A549 (cell line): Measurements from ENCODE around the gene ADARB2. TPM values are rescaled to one million over a fixed set of nuclear protein-coding genes. Genes with fewer than 3 reads are reported as not detected.
"Not testable (repeated sequence)": the region's sequence is repeated elsewhere in the genome, so short reads cannot be mapped to it uniquely, and the experiment has no call there.

Source experiments
- ATAC-seq, 2 experiments: fragments of 200-7000 bp in 1 of 2; fragments of >200 bp in 1 of 2; cut with Nextera tagmentation in 1 of 2; cut with Tn5 transposase in 1 of 2; 3 replicates each; pipeline versions ENCODE4 v1.8.0 to v1.9.1; 2018 to 2020; ENCODE audit warnings: mild to moderate bottlenecking in 1 of 2, moderate library complexity in 1 of 2
- CTCF ChIA-PET: fragments of 300-600 bp; sonication (Branson Sonifier 250); formaldehyde crosslinking; extraction: SDS; loops from one replicate; lab custom pipeline; 2021; ENCODE audit warnings: antibody characterized with exemption, inconsistent platforms; lab: Yijun Ruan, JAX
- POLR2A ChIA-PET: fragments of 350-600 bp; formaldehyde crosslinking; extraction: SDS; loops from one replicate; lab custom pipeline; 2021; ENCODE audit warnings: antibody characterized with exemption, inconsistent platforms; lab: Yijun Ruan, JAX
- DNase-seq, 2 experiments: peaks; one replicate each; pipeline versions ENCODE4 v3.0.0 to v3.0.0-alpha.2; 2011 to 2016; ENCODE audit warnings: low read depth in 1 of 2, low spot score in 1 of 2
- FAIRE-seq: peaks from 2 replicates; lab custom pipeline; 2011; peaks lifted over from hg19 to GRCh38; lab: Jason Lieb, UNC
- H3K27ac ChIP-seq, 2 experiments: fragments of >200 bp; sonication (Bioruptor Twin); formaldehyde crosslinking; 3 replicates each; pipeline ENCODE4 v1.5.1; 2016 to 2017
- H3K4me1 ChIP-seq: fragments of >200 bp; sonication (Bioruptor Twin); formaldehyde crosslinking; 3 replicates; pipeline ENCODE4 v1.6.1; 2016
- H3K4me2 ChIP-seq: fragments of >200 bp; sonication (Bioruptor Twin); formaldehyde crosslinking; 3 replicates; pipeline ENCODE4 v1.6.1; 2016
- H3K4me3 ChIP-seq: fragments of >200 bp; sonication (Bioruptor Twin); formaldehyde crosslinking; 3 replicates; pipeline ENCODE4 v1.5.1; 2016
- H3K9me3 ChIP-seq: fragments of >200 bp; sonication (Bioruptor Twin); formaldehyde crosslinking; 3 replicates; pipeline ENCODE4 v1.6.1; 2016
- BHLHE40 ChIP-seq: IDR thresholded peaks from 2 replicates; pipeline ENCODE4 v1.6.1; 2012; ENCODE audit warnings: low read depth, low read length, inconsistent platforms
- CHD4 ChIP-seq: fragments of 200-600 bp; sonication (generic); IDR thresholded peaks from 2 replicates; pipeline ENCODE4 v1.6.1; 2016; ENCODE audit warnings: antibody characterized with exemption, mild to moderate bottlenecking, borderline replicate concordance
- CTCF ChIP-seq: fragments of >200 bp; sonication (Bioruptor Twin); formaldehyde crosslinking; IDR thresholded peaks from 3 replicates; pipeline ENCODE4 v1.5.1; 2016
- EHMT2 ChIP-seq: fragments of 200-600 bp; sonication (generic); IDR thresholded peaks from 2 replicates; pipeline ENCODE4 v1.6.1; 2016; ENCODE audit warnings: antibody characterized with exemption, low read depth, mild to moderate bottlenecking, moderate library complexity
- HES2 ChIP-seq: fragments of >200 bp; sonication (Bioruptor Twin); formaldehyde crosslinking; IDR thresholded peaks from 2 replicates; pipeline ENCODE4 v1.6.1; 2016
- HOXA7 ChIP-seq: fragments of 250-450 bp; sonication (Bioruptor Pico); IDR thresholded peaks from 2 replicates; pipeline ENCODE4 v1.5.0; 2020; ENCODE audit warnings: mild to moderate bottlenecking, moderate library complexity
- JUNB ChIP-seq: fragments of >200 bp; sonication (Bioruptor Twin); formaldehyde crosslinking; IDR thresholded peaks from 2 replicates; pipeline ENCODE4 v1.6.1; 2016
- MAFK ChIP-seq: fragments of 450-650 bp; IDR thresholded peaks from 2 replicates; pipeline ENCODE4 v1.6.1; 2014; ENCODE audit not compliant: partially characterized antibody
- MAX ChIP-seq: IDR thresholded peaks from 2 replicates; pipeline ENCODE4 v1.6.1; 2012
- MAZ ChIP-seq: fragments of 150-350 bp; IDR thresholded peaks from 2 replicates; pipeline ENCODE4 v1.6.1; 2014; ENCODE audit warnings: antibody characterized with exemption, low read depth, low read length, borderline replicate concordance
- NFE2L2 ChIP-seq: fragments of 150-350 bp; conservative IDR thresholded peaks from 2 replicates; pipeline ENCODE4 v1.6.1; 2014; ENCODE audit warnings: low read length
- NPAS2 ChIP-seq: fragments of 250-450 bp; sonication (Bioruptor Pico); IDR thresholded peaks from 2 replicates; pipeline ENCODE4 v1.8.0; 2022; ENCODE audit warnings: mild to moderate bottlenecking, moderate library complexity, borderline replicate concordance
- NR3C1 ChIP-seq: fragments of >200 bp; sonication (Bioruptor Twin); formaldehyde crosslinking; IDR thresholded peaks from 3 replicates; pipeline ENCODE4 v1.6.1; 2017
- RAD21 ChIP-seq, 2 experiments: fragments of >200 bp in 1 of 2; sonication (Bioruptor Twin) in 1 of 2; formaldehyde crosslinking in 1 of 2; IDR thresholded peaks in 1 of 2; conservative IDR thresholded peaks in 1 of 2; 2 replicates in 1 of 2; 3 replicates in 1 of 2; pipeline ENCODE4 v1.6.1; 2012 to 2018; ENCODE audit warnings: inconsistent platforms in 1 of 2
- RARB ChIP-seq: fragments of 250-450 bp; sonication (Bioruptor Pico); IDR thresholded peaks from 2 replicates; pipeline ENCODE4 v1.8.0; 2021; ENCODE audit warnings: mild to moderate bottlenecking, moderate library complexity
- REST ChIP-seq: fragments of 200-600 bp; sonication (generic); IDR thresholded peaks from 2 replicates; pipeline ENCODE4 v1.6.1; 2016; ENCODE audit warnings: antibody characterized with exemption, mild to moderate bottlenecking, moderate library complexity
- SREBF2 ChIP-seq: fragments of 450-650 bp; IDR thresholded peaks from 2 replicates; pipeline ENCODE4 v1.6.1; 2014; ENCODE audit warnings: mild to moderate bottlenecking, moderate library complexity
- ZFP36 ChIP-seq: fragments of 450-650 bp; IDR thresholded peaks from 2 replicates; pipeline ENCODE4 v1.6.1; 2014; ENCODE audit warnings: borderline replicate concordance; ENCODE audit not compliant: partially characterized antibody
- WGBS: methylation state at CpG from one replicate; pipeline ENCODE4 v1.1.6; 2017; ENCODE audit errors: missing lambda C conversion rate; 5-methylcytosine and 5-hydroxymethylcytosine counted together
- polyA plus RNA-seq, 4 experiments: library from polyadenylated mRNA; depleted of rRNA in 3 of 4; stranded (reverse); fragments of >200 nt; fragmentation: RNase III in 1 of 4; extraction: RNeasy Plus Mini Kit Qiagen cat#74134 plus additional on column Dnase treatment in 1 of 4; gene quantifications; 2 replicates in 3 of 4; 3 replicates in 1 of 4; pipeline ENCODE4 v1.2.3, GENCODE V29; 2011 to 2017

Gene ADARB2
- polyA plus RNA-seq, 2 of the 4 experiments (the other 2 are of a cell fraction), result not detected

GRCh38 chr10:1461016-1461415, 276.3 kb downstream of the ADARB2 start:
- no peaks in the 10 kb centered on the region for H3K9me3 ChIP-seq
- ATAC-seq, result no peak
- no peak for FAIRE-seq
- H3K4me2 ChIP-seq, result no peak overlapping the region
- H3K4me3 ChIP-seq, result no peak overlapping the region
- no peak overlapping the region for H3K27ac ChIP-seq
- WGBS, result 8% methylated on average over 9 of the region's 9 CpGs
- no peak for DNase-seq
- CTCF ChIA-PET, result no interaction called here
- 0 out of 3 replicates have a peak, but pooled peaks cover 7% of the 10 kb centered on the region for H3K4me1 ChIP-seq
- TF ChIP-seq HOXA7 (CRISPR knock-in tag) (no peak), MAFK (no peak), MAZ (no peak), RAD21 (conservative IDR thresholded peaks at IDR 0.05 in 1 of 2, IDR thresholded peaks at IDR 0.05 in 1 of 2) (no peak), HES2 (no peak), CHD4 (no peak), ZFP36 (no peak), NR3C1 (no peak), EHMT2 (no peak)
- POLR2A ChIA-PET, result no interaction called here

- H3K4me2 ChIP-seq, H3K9me3 ChIP-seq, CTCF ChIA-PET, H3K4me1 ChIP-seq, FAIRE-seq, H3K4me3 ChIP-seq, ATAC-seq, H3K27ac ChIP-seq, POLR2A ChIA-PET, DNase-seq: not testable (repeated sequence)
- 6% methylated on average over 6 of the region's 6 CpGs for WGBS
Observed at GRCh38 chr10:1459664-1460063, 277.7 kb downstream of the ADARB2 start.

- Histone ChIP-seq H3K4me2 (no peak overlapping the region), H3K27ac (no peak overlapping the region), H3K9me3 (no peaks in the 10 kb centered on the region), H3K4me1 (no peaks in the 10 kb centered on the region), H3K4me3 (no peak overlapping the region)
- ChIA-PET POLR2A (no interaction called here), CTCF (no interaction called here)
- TF ChIP-seq NPAS2 (CRISPR knock-in tag) (no peak), BHLHE40 (no peak), MAX (no peak), ZFP36 (no peak), SREBF2 (no peak), JUNB (no peak), MAZ (no peak), REST (no peak), CTCF (no peak), RARB (CRISPR knock-in tag) (no peak), NFE2L2 (no peak)
- ATAC-seq (no peak), FAIRE-seq (no peak), DNase-seq (no peak)
- 2% methylated on average over 6 of the region's 6 CpGs for WGBS
Observed at GRCh38 chr10:1454951-1455350, 282.4 kb downstream of the ADARB2 start.
